HG03175 (cell line): ENCODE results near the gene GGACT.

Source experiments
- ATAC-seq: cut with Tn5 transposase; IDR thresholded peaks from one replicate; pipeline ENCODE4 v1.9.1; 2021; ENCODE audit warnings: mild to moderate bottlenecking, moderate library complexity; ENCODE audit not compliant: unreplicated experiment

The GGACT gene

DNA sequence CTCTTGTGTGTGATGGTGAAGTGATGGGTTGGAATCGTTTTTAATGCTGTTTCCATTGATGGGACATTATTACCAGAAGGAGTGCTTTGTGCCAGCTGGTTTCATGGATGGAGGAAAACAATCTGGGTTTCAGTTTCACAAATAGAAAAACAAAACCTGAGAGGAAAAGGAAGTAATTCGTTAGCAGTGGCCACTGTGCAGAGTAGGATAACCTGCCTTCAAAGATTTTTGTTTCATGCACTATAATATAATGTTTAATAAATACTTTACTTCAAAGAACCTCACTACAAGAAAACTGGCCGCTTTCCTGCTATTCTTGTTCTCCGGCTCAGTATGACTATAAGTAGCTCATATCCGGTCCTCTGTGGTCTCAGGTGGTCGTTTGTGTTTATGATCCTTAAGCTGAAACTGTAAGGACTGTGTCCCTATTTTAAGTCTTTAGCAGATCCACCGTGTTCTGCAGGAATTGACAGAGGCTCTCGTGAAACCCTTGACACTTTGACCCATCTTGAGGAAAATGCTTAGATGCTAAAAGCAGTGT, 104.7 kb downstream of the GGACT start:
- no peak for ATAC-seq

DNA sequence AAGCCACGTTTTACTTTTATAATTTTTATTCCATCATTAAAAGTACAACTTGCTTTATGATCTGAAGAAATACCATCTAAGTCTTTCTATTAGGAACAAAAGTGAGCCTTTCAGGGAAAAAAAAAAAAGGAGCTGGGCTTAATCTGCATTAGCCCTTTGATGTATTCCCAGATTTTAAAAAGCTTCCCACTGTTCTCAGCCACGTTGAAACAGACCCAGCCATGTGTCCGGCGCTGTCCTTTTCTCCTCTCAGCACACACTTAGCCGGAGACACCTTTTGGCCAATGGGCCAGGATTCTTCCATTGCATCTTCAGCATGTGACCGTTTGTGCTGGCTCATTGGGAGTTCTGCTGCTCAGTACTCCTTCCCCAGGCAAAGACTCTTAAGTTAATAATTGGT, 105.5 kb downstream of the GGACT start:
- ATAC-seq: no peak

DNA sequence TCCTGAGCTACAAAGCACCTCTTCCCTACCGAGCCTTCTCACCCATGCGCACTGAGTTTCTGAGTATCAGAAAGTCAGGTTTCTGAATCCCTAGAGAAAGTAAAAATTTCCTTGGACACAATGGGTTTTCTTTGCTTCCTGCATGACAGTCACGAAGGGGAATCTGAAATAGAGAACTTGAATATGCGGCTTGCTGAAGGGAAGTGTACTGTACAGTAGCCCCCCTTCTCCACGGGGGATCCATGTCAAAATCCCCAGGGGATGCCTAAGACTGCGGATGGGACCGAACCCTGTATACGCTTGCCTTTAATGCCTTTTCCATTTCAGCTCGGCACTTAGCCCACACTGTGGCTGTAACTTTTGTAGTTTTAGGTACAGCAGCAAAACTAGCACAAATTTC, 107.9 kb downstream of the GGACT start:
- ATAC-seq: no peak
